ENCODE data around the gene MT1E. TPM values are rescaled to one million over a fixed set of nuclear protein-coding genes. Genes with fewer than 3 reads are reported as not detected.

Gene MT1E
- total RNA-seq, 1 experiment from 2014 or later: 50.6 TPM

DNA sequence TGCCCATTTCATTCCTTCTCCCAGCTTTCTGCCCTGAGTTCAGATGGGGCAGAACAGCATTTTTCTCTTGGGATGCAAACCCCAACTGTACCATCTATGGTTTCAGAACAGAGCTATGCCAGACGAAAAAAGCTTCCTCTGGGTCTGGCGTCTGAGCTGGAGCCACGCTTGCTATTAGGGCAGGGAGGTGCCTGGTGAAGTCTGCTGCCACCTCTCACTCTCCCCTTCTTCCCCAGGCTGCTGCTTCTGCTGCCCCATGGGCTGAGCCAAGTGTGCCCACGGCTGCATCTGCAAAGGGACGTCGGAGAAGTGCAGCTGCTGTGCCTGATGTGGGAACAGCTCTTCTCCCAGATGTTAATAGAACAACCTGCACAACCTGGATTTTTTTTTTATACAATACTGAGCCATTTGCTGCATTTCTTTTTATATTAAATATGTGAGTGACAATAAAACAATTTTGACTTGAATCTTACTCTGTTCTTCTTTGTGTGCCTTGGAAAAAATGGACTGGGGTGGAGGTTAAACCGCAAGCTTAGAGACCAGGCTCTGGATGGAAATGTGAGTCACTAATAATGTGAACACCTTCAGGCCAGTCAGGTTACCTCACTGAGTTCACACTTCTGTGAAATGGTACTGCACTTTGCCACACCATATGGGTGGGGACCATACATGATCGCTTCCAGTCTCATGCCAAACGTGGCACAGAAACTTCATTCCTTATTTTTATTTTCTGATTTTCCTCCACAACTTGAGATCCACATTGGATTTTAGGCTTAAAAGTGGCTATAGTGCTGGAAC lies 11.2 kb downstream of the MT1E start:
- H3K4me3 ChIP-seq (ENCODE audit: low read depth, low read length, poor library complexity, severe bottlenecking): no peak overlapping the region
- no peak for DNase-seq (ENCODE audit: low spot score)
- TF ChIP-seq, protein P1, sequence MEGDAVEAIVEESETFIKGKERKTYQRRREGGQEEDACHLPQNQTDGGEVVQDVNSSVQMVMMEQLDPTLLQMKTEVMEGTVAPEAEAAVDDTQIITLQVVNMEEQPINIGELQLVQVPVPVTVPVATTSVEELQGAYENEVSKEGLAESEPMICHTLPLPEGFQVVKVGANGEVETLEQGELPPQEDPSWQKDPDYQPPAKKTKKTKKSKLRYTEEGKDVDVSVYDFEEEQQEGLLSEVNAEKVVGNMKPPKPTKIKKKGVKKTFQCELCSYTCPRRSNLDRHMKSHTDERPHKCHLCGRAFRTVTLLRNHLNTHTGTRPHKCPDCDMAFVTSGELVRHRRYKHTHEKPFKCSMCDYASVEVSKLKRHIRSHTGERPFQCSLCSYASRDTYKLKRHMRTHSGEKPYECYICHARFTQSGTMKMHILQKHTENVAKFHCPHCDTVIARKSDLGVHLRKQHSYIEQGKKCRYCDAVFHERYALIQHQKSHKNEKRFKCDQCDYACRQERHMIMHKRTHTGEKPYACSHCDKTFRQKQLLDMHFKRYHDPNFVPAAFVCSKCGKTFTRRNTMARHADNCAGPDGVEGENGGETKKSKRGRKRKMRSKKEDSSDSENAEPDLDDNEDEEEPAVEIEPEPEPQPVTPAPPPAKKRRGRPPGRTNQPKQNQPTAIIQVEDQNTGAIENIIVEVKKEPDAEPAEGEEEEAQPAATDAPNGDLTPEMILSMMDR (conservative IDR thresholded peaks at IDR 0.05; ENCODE audit: low read depth, low read length): no peak
- TF ChIP-seq EZH2 (IDR thresholded peaks at IDR 0.05; ENCODE audit: borderline replicate concordance, low read depth, low read length, poor library complexity, severe bottlenecking): no peak
- no TSS peak for BruUV-seq (replicated peaks)
- H3K4me1 ChIP-seq (ENCODE audit: insufficient read depth, low read length, poor library complexity, severe bottlenecking): no peaks in the 10 kb centered on the region
- H3K27me3 ChIP-seq (replicated peaks; ENCODE audit: insufficient read depth, low read depth, low read length, poor library complexity): peaks cover 73% of the 10 kb centered on the region
- ChIA-PET POLR2A (ENCODE audit: low non-redundant PET) (no interaction called here), CTCF (no interaction called here)
- H3K36me3 ChIP-seq (ENCODE audit: insufficient read depth, low read length, poor library complexity, severe bottlenecking): no peaks in the 10 kb centered on the region
- no peaks in the 10 kb centered on the region for H3K9me3 ChIP-seq (ENCODE audit: low read depth, low read length, poor library complexity, severe bottlenecking)
- intact Hi-C loops (cut with micrococcal nuclease; ENCODE audit: unreplicated experiment): no loop called here
- no peak overlapping the region for H3K27ac ChIP-seq (ENCODE audit: low read depth, low read length, poor library complexity, severe bottlenecking)

DNA sequence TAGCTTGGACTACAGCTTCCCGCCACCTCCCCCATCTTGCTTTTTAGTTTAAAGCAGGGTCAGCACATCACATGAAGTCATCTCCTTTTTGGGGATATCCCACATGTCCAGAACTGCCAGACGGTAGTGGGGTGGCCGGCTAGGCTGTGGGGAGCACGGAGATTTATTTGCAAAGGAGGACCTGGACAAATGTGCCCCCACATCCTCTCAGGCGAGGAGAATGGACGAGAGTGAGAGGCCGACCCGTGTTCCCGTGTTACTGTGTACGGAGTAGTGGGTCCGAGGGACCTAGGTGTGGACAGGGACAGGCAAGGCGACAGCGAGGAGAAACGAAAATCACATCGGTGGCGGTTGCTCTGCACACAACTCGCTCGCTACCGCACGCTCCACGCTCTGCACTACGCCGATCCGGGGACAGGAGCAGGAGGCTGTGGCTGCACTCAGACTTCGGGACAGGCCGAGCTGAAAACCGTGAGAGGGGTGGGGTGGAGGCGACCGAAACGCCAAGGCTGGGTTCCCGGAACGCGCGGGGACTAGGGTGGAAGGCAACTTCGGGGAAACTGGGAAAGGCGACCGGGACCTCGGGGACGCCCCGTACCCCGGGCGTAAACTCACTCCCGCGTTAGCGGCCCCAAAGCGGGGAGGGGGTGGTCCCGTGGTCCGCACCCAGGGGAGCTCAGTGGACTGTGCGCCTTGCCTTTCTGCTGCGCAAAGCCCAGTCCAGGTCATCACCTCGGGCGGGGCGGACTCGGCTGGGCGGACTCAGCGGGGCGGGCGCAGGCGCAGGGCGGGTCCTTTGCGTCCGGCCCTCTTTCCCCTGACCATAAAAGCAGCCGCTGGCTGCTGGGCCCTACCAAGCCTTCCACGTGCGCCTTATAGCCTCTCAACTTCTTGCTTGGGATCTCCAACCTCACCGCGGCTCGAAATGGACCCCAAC lies 12.5 kb downstream of the MT1E start, which contains the start of gene MT1A:
MT1A (plus strand) TSS at position 853 of the 937 bp plus-strand sequence; CDS start at position 926, 73 bp downstream.
- no peak for DNase-seq (ENCODE audit: low spot score)
- CTCF ChIA-PET: no interaction called here
- H3K9me3 ChIP-seq (ENCODE audit: low read depth, low read length, poor library complexity, severe bottlenecking): no peaks in the 10 kb centered on the region
- intact Hi-C loops (cut with micrococcal nuclease; ENCODE audit: unreplicated experiment): no loop called here
- no peak within 1 kb of the TSS for H3K27ac ChIP-seq (ENCODE audit: low read depth, low read length, poor library complexity, severe bottlenecking)
- no peaks in the 10 kb centered on the region for H3K4me1 ChIP-seq (ENCODE audit: insufficient read depth, low read length, poor library complexity, severe bottlenecking)
- H3K27me3 ChIP-seq (replicated peaks; ENCODE audit: insufficient read depth, low read depth, low read length, poor library complexity): peaks cover 70% of the 10 kb centered on the region
- no TSS peak for BruUV-seq (replicated peaks)
- H3K36me3 ChIP-seq (ENCODE audit: insufficient read depth, low read length, poor library complexity, severe bottlenecking): no peaks in the 10 kb centered on the region
- peak within 1 kb of the TSS; percentile 31 for H3K4me3 ChIP-seq (ENCODE audit: low read depth, low read length, poor library complexity, severe bottlenecking)
- POLR2A ChIA-PET (ENCODE audit: low non-redundant PET): no interaction called here
- peak; percentile 89 for TF ChIP-seq EZH2 (IDR thresholded peaks at IDR 0.05; ENCODE audit: borderline replicate concordance, low read depth, low read length, poor library complexity, severe bottlenecking)
- TF ChIP-seq, protein P1 (conservative IDR thresholded peaks at IDR 0.05; ENCODE audit: low read depth, low read length): no peak

DNA sequence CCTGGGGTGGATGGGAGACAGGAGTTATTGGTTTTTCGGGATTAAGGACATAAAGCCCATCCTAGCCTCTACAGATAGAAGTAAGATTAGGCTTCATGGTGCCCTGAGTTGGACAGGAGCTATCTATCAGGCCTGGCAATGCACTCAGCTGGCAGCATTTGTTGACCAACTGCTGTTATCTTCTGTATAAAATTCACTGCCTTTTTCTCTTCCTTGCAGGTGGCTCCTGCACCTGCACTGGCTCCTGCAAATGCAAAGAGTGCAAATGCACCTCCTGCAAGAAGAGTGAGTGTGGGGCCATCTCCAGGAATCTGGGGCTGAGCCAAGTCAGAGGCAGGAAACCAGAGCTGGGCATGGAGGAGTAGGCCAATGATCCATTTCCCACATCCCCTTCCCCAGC lies 13.5 kb downstream of the MT1E start:
- Histone ChIP-seq H3K27ac (ENCODE audit: low read depth, low read length, poor library complexity, severe bottlenecking) (no peak overlapping the region), H3K9me3 (ENCODE audit: low read depth, low read length, poor library complexity, severe bottlenecking) (no peaks in the 10 kb centered on the region), H3K27me3 (replicated peaks; ENCODE audit: insufficient read depth, low read depth, low read length, poor library complexity) (peaks cover 71% of the 10 kb centered on the region), H3K4me3 (ENCODE audit: low read depth, low read length, poor library complexity, severe bottlenecking) (no peak overlapping the region), H3K4me1 (ENCODE audit: insufficient read depth, low read length, poor library complexity, severe bottlenecking) (no peaks in the 10 kb centered on the region), H3K36me3 (ENCODE audit: insufficient read depth, low read length, poor library complexity, severe bottlenecking) (no peaks in the 10 kb centered on the region)
- no TSS peak for BruUV-seq (replicated peaks)
- no peak for DNase-seq (ENCODE audit: low spot score)
- intact Hi-C loops (cut with micrococcal nuclease; ENCODE audit: unreplicated experiment): no loop called here
- CTCF ChIA-PET: no interaction called here
- no peak for TF ChIP-seq EZH2 (IDR thresholded peaks at IDR 0.05; ENCODE audit: borderline replicate concordance, low read depth, low read length, poor library complexity, severe bottlenecking)
- TF ChIP-seq, protein P1 (conservative IDR thresholded peaks at IDR 0.05; ENCODE audit: low read depth, low read length): no peak
- POLR2A ChIA-PET (ENCODE audit: low non-redundant PET): no interaction called here
